Right lobe of liver (tissue), 4 donors: Measurements from ENCODE around the gene LIPE.

Source experiments
- POLR2A ChIP-seq: fragments of 450-650 bp; IDR thresholded peaks from one replicate; pipeline ENCODE4 v1.6.1; 2017; ENCODE audit warnings: antibody characterized with exemption, mild to moderate bottlenecking
- TF ChIP-seq, protein P1 (sequence below), 4 donors: fragments of 200-600 bp in 3 of 4; fragments of 450-650 bp in 1 of 4; IDR thresholded peaks; one replicate each; pipeline versions ENCODE4 v1.5.1 to v1.8.0; 2016 to 2022; ENCODE audit warnings: antibody characterized with exemption in 4 of 4, mild to moderate bottlenecking in 2 of 4
- donor health status: DM: no; HTN: no; CAD: no.
- donor health status: DM: no; HTN: no; CAD: no.
- donor health status: DM: no; HTN: yes; CAD: no.

DNA sequence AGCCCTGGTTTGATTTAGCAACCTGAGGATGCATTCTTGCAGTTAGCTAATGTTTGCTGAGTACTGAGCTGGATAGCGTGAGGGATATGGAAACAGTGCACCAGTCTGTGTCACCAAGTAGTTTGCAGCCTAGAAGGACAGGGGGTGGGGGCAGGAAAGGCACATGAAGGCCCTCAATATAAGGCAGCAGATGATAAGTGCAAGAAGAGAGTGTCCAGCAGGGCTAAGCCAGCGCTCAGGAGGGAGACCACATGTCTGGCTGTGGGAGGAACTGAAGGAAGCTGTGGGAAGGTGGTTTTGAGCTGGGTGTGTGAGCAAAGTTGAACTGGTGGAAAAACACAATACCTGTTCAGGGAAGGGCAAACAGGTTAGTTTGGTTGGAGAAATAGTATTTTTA, 13.9 kb upstream of the LIPE start:
- TF ChIP-seq POLR2A, result no peak
- TF ChIP-seq, protein P1, sequence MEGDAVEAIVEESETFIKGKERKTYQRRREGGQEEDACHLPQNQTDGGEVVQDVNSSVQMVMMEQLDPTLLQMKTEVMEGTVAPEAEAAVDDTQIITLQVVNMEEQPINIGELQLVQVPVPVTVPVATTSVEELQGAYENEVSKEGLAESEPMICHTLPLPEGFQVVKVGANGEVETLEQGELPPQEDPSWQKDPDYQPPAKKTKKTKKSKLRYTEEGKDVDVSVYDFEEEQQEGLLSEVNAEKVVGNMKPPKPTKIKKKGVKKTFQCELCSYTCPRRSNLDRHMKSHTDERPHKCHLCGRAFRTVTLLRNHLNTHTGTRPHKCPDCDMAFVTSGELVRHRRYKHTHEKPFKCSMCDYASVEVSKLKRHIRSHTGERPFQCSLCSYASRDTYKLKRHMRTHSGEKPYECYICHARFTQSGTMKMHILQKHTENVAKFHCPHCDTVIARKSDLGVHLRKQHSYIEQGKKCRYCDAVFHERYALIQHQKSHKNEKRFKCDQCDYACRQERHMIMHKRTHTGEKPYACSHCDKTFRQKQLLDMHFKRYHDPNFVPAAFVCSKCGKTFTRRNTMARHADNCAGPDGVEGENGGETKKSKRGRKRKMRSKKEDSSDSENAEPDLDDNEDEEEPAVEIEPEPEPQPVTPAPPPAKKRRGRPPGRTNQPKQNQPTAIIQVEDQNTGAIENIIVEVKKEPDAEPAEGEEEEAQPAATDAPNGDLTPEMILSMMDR (IDR thresholded peaks at IDR 0.05), result no peak
